Chondrocyte (in vitro differentiated cells): ENCODE data around the gene CDKN1A. TPM values are rescaled to one million over a fixed set of nuclear protein-coding genes. Genes with fewer than 3 reads are reported as not detected.

Source experiments
- DNase-seq: peaks from one replicate; pipeline ENCODE4 v3.0.0; 2021; ENCODE audit warnings: mixed read lengths, low spot score
- H3K27ac Mint-ChIP-seq: one replicate; pipeline ENCODE4 v1.8.0; 2021; ENCODE audit warnings: mild to moderate bottlenecking, moderate library complexity, mixed read lengths; ENCODE audit not compliant: unreplicated experiment
- H3K27me3 Mint-ChIP-seq: 2 replicates; pipeline ENCODE4 v1.8.0; 2021; ENCODE audit warnings: low read depth, mixed read lengths
- H3K36me3 Mint-ChIP-seq: 2 replicates; pipeline ENCODE4 v1.8.0; 2021; ENCODE audit warnings: low read depth, mixed read lengths
- H3K4me1 Mint-ChIP-seq: 2 replicates; pipeline ENCODE4 v1.8.0; 2021; ENCODE audit warnings: low read depth, mild to moderate bottlenecking, mixed read lengths
- H3K4me3 Mint-ChIP-seq: one replicate; pipeline ENCODE4 v1.8.0; 2021; ENCODE audit warnings: mild to moderate bottlenecking, moderate library complexity, mixed read lengths; ENCODE audit not compliant: unreplicated experiment
- H3K9me3 Mint-ChIP-seq: 2 replicates; pipeline ENCODE4 v1.8.0; 2021; ENCODE audit warnings: low read depth, mixed read lengths
- CTCF ChIP-seq: fragments of 200-600 bp; sonication (generic); IDR thresholded peaks from 2 replicates; pipeline ENCODE4 v1.5.0; 2021; ENCODE audit warnings: antibody characterized with exemption, mild to moderate bottlenecking, moderate library complexity
- total RNA-seq: library from RNA; stranded (reverse); gene quantifications from 3 replicates; pipeline ENCODE4 v1.2.1, GENCODE V29; 2021

Gene CDKN1A
- total RNA-seq, 1 donor from 2014 or later = 303 TPM

GRCh38 chr6:36657271-36657670, 21.2 kb upstream of the CDKN1A start:
- TF ChIP-seq CTCF = no peak
- H3K4me1 Mint-ChIP-seq = peaks cover 7% of the 10 kb centered on the region
- no peaks in the 10 kb centered on the region for H3K27me3 Mint-ChIP-seq
- H3K27ac Mint-ChIP-seq = no peak overlapping the region
- H3K9me3 Mint-ChIP-seq = no peaks in the 10 kb centered on the region
- DNase-seq = no peak
- no peaks in the 10 kb centered on the region for H3K36me3 Mint-ChIP-seq
- H3K4me3 Mint-ChIP-seq = no peak overlapping the region

GRCh38 chr6:36657942-36658544, 20.5 kb upstream of the CDKN1A start:
- Mint-ChIP-seq H3K4me1 (peaks cover 7% of the 10 kb centered on the region), H3K4me3 (no peak overlapping the region), H3K36me3 (no peaks in the 10 kb centered on the region), H3K9me3 (no peaks in the 10 kb centered on the region), H3K27ac (no peak overlapping the region), H3K27me3 (no peaks in the 10 kb centered on the region)
- DNase-seq = no peak
- no peak for TF ChIP-seq CTCF

DNA sequence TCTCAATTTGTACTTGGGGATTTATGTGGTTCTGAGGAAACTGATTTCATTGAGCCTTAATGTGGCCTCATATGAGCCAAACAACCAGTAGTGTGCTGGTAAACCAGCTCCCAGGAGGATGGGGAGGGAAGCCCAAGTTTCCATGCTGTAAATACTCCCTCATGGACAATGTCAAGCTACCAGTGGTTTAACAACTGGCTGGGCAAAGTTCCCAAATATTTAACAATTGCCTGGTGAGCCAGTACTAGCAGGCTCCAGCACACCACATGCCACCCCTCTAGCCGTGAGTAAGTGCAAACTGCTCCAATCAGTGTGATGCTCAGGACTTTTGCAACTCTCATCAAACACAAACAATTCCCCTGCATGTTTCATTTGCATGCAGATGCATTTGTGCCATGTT, 19.2 kb upstream of the CDKN1A start:
- Mint-ChIP-seq H3K36me3 (no peaks in the 10 kb centered on the region), H3K27ac (no peak overlapping the region), H3K4me3 (no peak overlapping the region), H3K4me1 (peaks cover 7% of the 10 kb centered on the region), H3K27me3 (no peaks in the 10 kb centered on the region), H3K9me3 (no peaks in the 10 kb centered on the region)
- DNase-seq = no peak
- no peak for TF ChIP-seq CTCF

- Mint-ChIP-seq H3K9me3 (no peaks in the 10 kb centered on the region), H3K4me1 (peaks cover 7% of the 10 kb centered on the region), H3K4me3 (no peak overlapping the region), H3K27me3 (no peaks in the 10 kb centered on the region), H3K27ac (no peak overlapping the region), H3K36me3 (no peaks in the 10 kb centered on the region)
- TF ChIP-seq CTCF = no peak
- DNase-seq = peak; percentile 25
These were observed 17.6 kb upstream of the CDKN1A start for GRCh38 chr6:36660771-36661471.

GRCh38 chr6:36662380-36662779, 16.1 kb upstream of the CDKN1A start:
- Mint-ChIP-seq H3K36me3 (no peaks in the 10 kb centered on the region), H3K27ac (no peak overlapping the region), H3K27me3 (no peaks in the 10 kb centered on the region), H3K4me1 (peaks cover 18% of the 10 kb centered on the region), H3K9me3 (no peaks in the 10 kb centered on the region), H3K4me3 (no peak overlapping the region)
- DNase-seq = no peak
- TF ChIP-seq CTCF = no peak
